Ishikawa (cell line): ENCODE results near the gene RPS25.

Source experiments
- CEBPB ChIP-seq: IDR thresholded peaks from 2 replicates; pipeline ENCODE4 v1.6.1; 2012
- CREB1 ChIP-seq: IDR thresholded peaks from 2 replicates; pipeline ENCODE4 v1.6.1; 2012; ENCODE audit warnings: low read depth
- EGR1 ChIP-seq: IDR thresholded peaks from 2 replicates; pipeline ENCODE4 v1.6.1; 2012
- EP300 ChIP-seq: IDR thresholded peaks from 2 replicates; pipeline ENCODE4 v1.6.1; 2012; ENCODE audit warnings: borderline replicate concordance
- FOXM1 ChIP-seq: IDR thresholded peaks from 2 replicates; pipeline ENCODE4 v1.6.1; 2012; ENCODE audit warnings: low read depth, borderline replicate concordance
- NFIC ChIP-seq: IDR thresholded peaks from 2 replicates; pipeline ENCODE4 v1.6.1; 2012
- RAD21 ChIP-seq: IDR thresholded peaks from 2 replicates; pipeline ENCODE4 v1.6.1; 2012; ENCODE audit warnings: low read depth
- REST ChIP-seq: IDR thresholded peaks from 2 replicates; pipeline ENCODE4 v1.6.1; 2012; ENCODE audit warnings: low read depth, mild to moderate bottlenecking
- TAF1 ChIP-seq: IDR thresholded peaks from 2 replicates; pipeline ENCODE4 v1.6.1; 2012; ENCODE audit warnings: low read depth, mild to moderate bottlenecking
- TCF12 ChIP-seq: IDR thresholded peaks from 2 replicates; pipeline ENCODE4 v1.6.1; 2012; ENCODE audit warnings: low read depth
- TEAD4 ChIP-seq: IDR thresholded peaks from 2 replicates; pipeline ENCODE4 v1.6.1; 2012
- USF1 ChIP-seq: IDR thresholded peaks from 2 replicates; pipeline ENCODE4 v1.6.1; 2012
- YY1 ChIP-seq: IDR thresholded peaks from 2 replicates; pipeline ENCODE4 v1.6.1; 2012; ENCODE audit warnings: low read depth
- ZBTB7A ChIP-seq: IDR thresholded peaks from 2 replicates; pipeline ENCODE4 v1.6.1; 2012; ENCODE audit warnings: low read depth
- TF ChIP-seq, protein P1 (sequence below): IDR thresholded peaks from 2 replicates; pipeline ENCODE4 v1.6.1; 2012

Gene RPS25

GRCh38 chr11:119025099-119025473 is 6.9 kb upstream of the RPS25 start:
- no peak for TF ChIP-seq ZBTB7A
- TF ChIP-seq REST = no peak
- no peak for TF ChIP-seq CEBPB
- TF ChIP-seq USF1 = no peak
- TF ChIP-seq TEAD4 = no peak
- TF ChIP-seq TAF1 = no peak
- no peak for TF ChIP-seq YY1
- TF ChIP-seq CREB1 = no peak
- no peak for TF ChIP-seq EP300
- no peak for TF ChIP-seq TCF12
- no peak for TF ChIP-seq EGR1
- no peak for TF ChIP-seq RAD21
- TF ChIP-seq, protein P1, sequence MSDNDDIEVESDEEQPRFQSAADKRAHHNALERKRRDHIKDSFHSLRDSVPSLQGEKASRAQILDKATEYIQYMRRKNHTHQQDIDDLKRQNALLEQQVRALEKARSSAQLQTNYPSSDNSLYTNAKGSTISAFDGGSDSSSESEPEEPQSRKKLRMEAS = no peak
- TF ChIP-seq NFIC = no peak
- no peak for TF ChIP-seq FOXM1

DNA sequence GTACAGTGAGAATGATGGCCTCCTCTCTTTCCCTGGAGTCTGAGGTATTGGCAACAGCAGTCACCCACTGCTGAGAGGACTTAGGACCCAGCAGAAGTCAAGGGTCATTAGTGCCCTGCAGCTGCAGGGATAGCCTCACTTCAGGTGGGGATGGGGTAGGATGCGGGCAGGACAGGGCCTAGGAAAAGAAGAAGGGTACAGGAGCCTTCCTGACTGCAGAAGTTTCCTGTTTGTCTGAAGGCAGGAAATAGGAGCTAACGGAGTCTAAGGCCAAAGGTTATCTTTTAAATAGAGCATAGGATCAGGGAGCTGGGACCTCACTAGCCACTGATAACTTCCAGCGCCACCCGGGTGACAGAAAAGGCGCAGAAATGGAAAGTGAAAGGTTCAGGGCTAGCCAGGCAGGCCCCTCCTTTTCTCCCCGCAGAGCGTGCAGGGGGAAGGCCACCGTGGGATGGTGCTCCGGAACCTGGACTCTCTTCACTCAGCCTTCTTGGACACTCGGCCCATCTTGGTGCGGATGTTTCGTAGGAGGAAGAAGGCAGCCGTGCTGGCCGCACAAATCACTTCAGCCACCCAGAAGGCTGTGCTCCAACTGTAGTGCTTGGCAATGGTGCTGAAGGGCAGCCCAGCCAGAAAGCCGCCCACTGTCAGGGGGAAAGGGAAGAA is 6.4 kb upstream of the RPS25 start:
- no peak for TF ChIP-seq REST
- TF ChIP-seq TEAD4 = no peak
- TF ChIP-seq TAF1 = no peak
- TF ChIP-seq TCF12 = no peak
- TF ChIP-seq NFIC = no peak
- TF ChIP-seq FOXM1 = no peak
- no peak for TF ChIP-seq RAD21
- TF ChIP-seq EGR1 = no peak
- TF ChIP-seq EP300 = no peak
- TF ChIP-seq YY1 = no peak
- no peak for TF ChIP-seq CEBPB
- TF ChIP-seq CREB1 = no peak
- TF ChIP-seq, protein P1 = no peak

DNA sequence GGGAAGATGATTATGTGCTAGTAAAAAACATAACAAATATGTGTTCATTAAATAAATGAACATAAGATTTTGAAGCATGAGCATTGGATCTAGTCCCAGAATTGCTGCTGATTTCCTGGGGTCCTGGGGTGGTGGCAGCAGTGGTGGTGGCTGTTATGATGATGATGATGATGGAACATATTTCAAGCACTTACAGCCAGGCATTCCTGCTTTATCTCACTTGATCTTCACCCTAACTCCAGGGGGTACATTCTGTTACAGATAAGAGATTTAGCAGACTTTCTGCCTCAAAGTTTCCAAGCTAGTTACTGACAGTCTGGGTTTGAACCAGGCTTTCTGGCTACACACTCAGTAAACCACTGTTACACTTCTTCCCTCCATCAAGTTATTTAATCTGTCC is 5.6 kb upstream of the RPS25 start:
- TF ChIP-seq TAF1 (no peak), EP300 (no peak)

GRCh38 chr11:119021631-119022030 is 3.5 kb upstream of the RPS25 start:
- TF ChIP-seq RAD21 (no peak), FOXM1 (no peak), YY1 (no peak), USF1 (no peak)

DNA sequence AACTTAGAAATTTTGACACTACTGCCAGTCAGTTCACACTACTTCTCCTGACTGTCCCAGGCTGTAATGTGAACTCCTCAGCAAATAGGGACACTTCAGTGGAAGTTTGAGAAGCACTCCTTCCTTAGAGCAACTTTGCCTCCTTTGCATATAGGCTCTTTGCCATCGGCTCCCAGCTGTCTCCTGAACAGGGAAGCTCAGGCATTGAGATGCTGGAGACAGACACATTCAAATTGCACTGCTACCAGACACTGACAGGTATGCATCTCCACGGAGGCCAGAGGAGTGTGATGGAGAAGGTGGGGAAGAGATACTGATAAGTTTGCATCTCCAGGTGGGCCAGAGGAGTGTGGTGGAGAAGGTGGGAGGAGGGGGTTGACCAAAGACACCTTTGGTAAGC is 1.9 kb upstream of the RPS25 start:
- no peak for TF ChIP-seq FOXM1
- no peak for TF ChIP-seq RAD21
- no peak for TF ChIP-seq EGR1
- no peak for TF ChIP-seq CREB1
- TF ChIP-seq TCF12 = no peak
- TF ChIP-seq YY1 = no peak
- TF ChIP-seq TEAD4 = no peak
- no peak for TF ChIP-seq EP300
- no peak for TF ChIP-seq CEBPB
- TF ChIP-seq TAF1 = no peak

GRCh38 chr11:119016216-119017009 is 1.7 kb downstream of the RPS25 start:
- no peak for TF ChIP-seq RAD21
- TF ChIP-seq EP300 = no peak
- no peak for TF ChIP-seq REST
- no peak for TF ChIP-seq USF1
- no peak for TF ChIP-seq ZBTB7A
